ENCODE measurements around the gene SEC24B.

Gene SEC24B

DNA sequence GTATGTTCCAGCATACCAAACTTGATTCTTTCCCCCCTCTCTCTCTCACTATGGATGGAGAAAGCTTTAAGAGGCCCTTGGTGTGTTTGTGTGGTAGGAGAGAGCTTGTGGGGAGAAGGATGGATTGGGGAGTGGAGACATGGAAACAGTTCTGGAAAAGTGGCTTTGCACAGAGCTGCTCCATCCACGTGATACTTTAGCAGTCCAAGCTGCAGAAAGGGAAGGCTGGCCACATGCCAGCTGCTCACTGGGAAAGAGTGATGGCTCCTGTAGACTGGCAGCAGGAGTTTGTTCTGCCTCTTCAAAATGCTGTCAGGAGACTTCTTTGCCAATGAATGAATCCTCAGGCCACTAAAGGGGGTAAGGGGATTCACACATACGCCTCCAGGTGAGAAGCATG is 21.7 kb upstream of the SEC24B start:
- Histone ChIP-seq H2AFZ (ENCODE audit: insufficient read depth, low read length, poor library complexity) (no peak overlapping the region), H3K79me2 (ENCODE audit: control insufficient read depth, insufficient read depth, low read length, poor library complexity) (no peaks in the 10 kb centered on the region), H3K36me3 (ENCODE audit: control insufficient read depth in 1 of 2, insufficient read depth in 2 of 2, low read length in 2 of 2) (peaks cover 0 to 1% of the 10 kb centered on the region in 2 experiments), H3K9me3 (ENCODE audit: insufficient read depth, low read depth, low read length) (no peaks in the 10 kb centered on the region), H3K27ac (ENCODE audit: low read depth, low read length) (no peak overlapping the region), H3K14ac (ENCODE audit: low read length) (no peak overlapping the region), H3K79me1 (ENCODE audit: low read length) (no peaks in the 10 kb centered on the region), H4K8ac (ENCODE audit: low read depth, low read length) (no peak overlapping the region), H4K91ac (ENCODE audit: low read depth, low read length) (no peak overlapping the region), H3K27me3 (ENCODE audit: insufficient read depth, low read length) (no peaks in the 10 kb centered on the region), H3K23ac (ENCODE audit: low read length) (no peak overlapping the region), H2BK120ac (ENCODE audit: insufficient read depth, low read length, poor library complexity) (no peak overlapping the region), H3K4me2 (ENCODE audit: low read length) (no peak overlapping the region), H3K18ac (ENCODE audit: low read length) (no peak overlapping the region), H2AK5ac (ENCODE audit: low read length) (no peak overlapping the region), H2BK12ac (ENCODE audit: low read length) (no peak overlapping the region), H3K4ac (ENCODE audit: low read depth, low read length) (no peak overlapping the region), H3K4me3 (ENCODE audit: low read depth, low read length) (no peak overlapping the region), H3K4me1 (ENCODE audit: control insufficient read depth in 1 of 2, insufficient read depth in 2 of 2, low read length in 2 of 2) (peaks cover 5 to 9% of the 10 kb centered on the region in 2 experiments), H4K12ac (ENCODE audit: low read depth, low read length) (no peak overlapping the region), H3K9ac (ENCODE audit: low read length) (no peak overlapping the region), H2BK5ac (ENCODE audit: low read depth, low read length, poor library complexity) (no peak overlapping the region)
- DNase-seq = no peak
- WGBS (ENCODE audit: extremely low coverage, insufficient coverage, insufficient read length) = no CpG with 5 or more reads among the region's 2 CpGs

DNA sequence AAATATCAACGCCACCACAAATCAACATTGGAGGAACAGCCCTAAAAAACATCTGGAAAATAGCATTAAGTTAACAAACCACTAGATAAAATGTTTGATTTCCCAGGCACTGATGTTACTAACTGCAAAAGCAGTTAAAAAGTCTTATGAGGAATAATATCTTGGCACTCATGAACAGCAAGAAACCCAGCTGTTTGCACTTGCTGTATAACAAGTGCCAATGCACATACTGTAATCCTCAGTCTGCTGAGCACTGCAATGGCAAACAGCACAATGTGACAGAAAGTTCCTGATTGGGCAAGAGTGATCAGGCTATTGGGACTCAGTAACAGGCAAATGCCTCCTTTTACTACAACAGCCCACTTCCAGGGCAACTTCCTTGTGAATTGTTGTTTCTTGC is 20.8 kb upstream of the SEC24B start:
- Histone ChIP-seq H3K4me1 (ENCODE audit: control insufficient read depth in 1 of 2, insufficient read depth in 2 of 2, low read length in 2 of 2) (peaks cover 5 to 11% of the 10 kb centered on the region in 2 experiments), H3K23ac (ENCODE audit: low read length) (no peak overlapping the region), H3K79me2 (ENCODE audit: control insufficient read depth, insufficient read depth, low read length, poor library complexity) (no peaks in the 10 kb centered on the region), H3K9ac (ENCODE audit: low read length) (no peak overlapping the region), H2BK5ac (ENCODE audit: low read depth, low read length, poor library complexity) (no peak overlapping the region), H3K36me3 (ENCODE audit: control insufficient read depth in 1 of 2, insufficient read depth in 2 of 2, low read length in 2 of 2) (peaks cover 0 to 1% of the 10 kb centered on the region in 2 experiments), H2BK120ac (ENCODE audit: insufficient read depth, low read length, poor library complexity) (no peak overlapping the region), H3K27me3 (ENCODE audit: insufficient read depth, low read length) (no peaks in the 10 kb centered on the region), H3K27ac (ENCODE audit: low read depth, low read length) (no peak overlapping the region), H3K4ac (ENCODE audit: low read depth, low read length) (no peak overlapping the region), H2AFZ (ENCODE audit: insufficient read depth, low read length, poor library complexity) (no peak overlapping the region), H4K91ac (ENCODE audit: low read depth, low read length) (no peak overlapping the region), H3K18ac (ENCODE audit: low read length) (no peak overlapping the region), H3K79me1 (ENCODE audit: low read length) (no peaks in the 10 kb centered on the region), H3K14ac (ENCODE audit: low read length) (no peak overlapping the region), H3K4me3 (ENCODE audit: low read depth, low read length) (no peak overlapping the region), H2BK12ac (ENCODE audit: low read length) (no peak overlapping the region), H4K8ac (ENCODE audit: low read depth, low read length) (no peak overlapping the region), H2AK5ac (ENCODE audit: low read length) (no peak overlapping the region), H3K4me2 (ENCODE audit: low read length) (no peak overlapping the region), H4K12ac (ENCODE audit: low read depth, low read length) (no peak overlapping the region), H3K9me3 (ENCODE audit: insufficient read depth, low read depth, low read length) (no peaks in the 10 kb centered on the region)
- no peak for DNase-seq
- no CpG with 5 or more reads among the region's 1 CpG for WGBS (ENCODE audit: extremely low coverage, insufficient coverage, insufficient read length)

DNA sequence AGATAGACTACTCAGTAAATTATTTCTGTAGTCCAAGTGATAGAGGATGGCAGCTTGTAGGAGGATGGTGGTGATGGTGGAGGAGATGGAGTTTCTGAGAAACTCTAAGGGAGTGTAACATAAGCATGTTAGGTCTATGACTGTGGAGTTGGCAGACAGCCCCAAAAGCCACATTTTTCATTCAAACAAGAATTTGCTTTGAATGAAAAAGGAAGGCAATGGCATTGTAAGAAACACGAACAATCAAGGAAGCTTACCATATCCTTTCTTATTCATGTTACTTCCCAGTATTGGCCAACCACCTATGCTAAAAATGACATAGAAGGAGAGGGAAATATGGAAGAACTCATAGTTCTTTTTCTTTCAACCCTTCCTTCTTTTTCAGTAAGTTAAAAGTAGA is 18.7 kb upstream of the SEC24B start:
- no peaks in the 10 kb centered on the region for H3K79me2 ChIP-seq (ENCODE audit: control insufficient read depth, insufficient read depth, low read length, poor library complexity)
- no peak overlapping the region for H3K23ac ChIP-seq (ENCODE audit: low read length)
- H4K12ac ChIP-seq (ENCODE audit: low read depth, low read length) = no peak overlapping the region
- no peaks in the 10 kb centered on the region for H3K9me3 ChIP-seq (ENCODE audit: insufficient read depth, low read depth, low read length)
- no peak overlapping the region for H4K91ac ChIP-seq (ENCODE audit: low read depth, low read length)
- no peaks in the 10 kb centered on the region for H3K27me3 ChIP-seq (ENCODE audit: insufficient read depth, low read length)
- no peak overlapping the region for H2BK5ac ChIP-seq (ENCODE audit: low read depth, low read length, poor library complexity)
- no peak overlapping the region for H4K8ac ChIP-seq (ENCODE audit: low read depth, low read length)
- H2AK5ac ChIP-seq (ENCODE audit: low read length) = no peak overlapping the region
- no CpG with 5 or more reads among the region's 1 CpG for WGBS (ENCODE audit: extremely low coverage, insufficient coverage, insufficient read length)
- H3K36me3 ChIP-seq (ENCODE audit: control insufficient read depth in 1 of 2, insufficient read depth in 2 of 2, low read length in 2 of 2) = no peaks in the 10 kb centered on the region
- no peak overlapping the region for H3K4me2 ChIP-seq (ENCODE audit: low read length)
- no peak overlapping the region for H2AFZ ChIP-seq (ENCODE audit: insufficient read depth, low read length, poor library complexity)
- H3K4me3 ChIP-seq (ENCODE audit: low read depth, low read length) = no peak overlapping the region
- DNase-seq = no peak
- no peak overlapping the region for H3K18ac ChIP-seq (ENCODE audit: low read length)
- H2BK120ac ChIP-seq (ENCODE audit: insufficient read depth, low read length, poor library complexity) = no peak overlapping the region
- no peaks in the 10 kb centered on the region for H3K79me1 ChIP-seq (ENCODE audit: low read length)
- no peak overlapping the region for H3K27ac ChIP-seq (ENCODE audit: low read depth, low read length)
- H2BK12ac ChIP-seq (ENCODE audit: low read length) = no peak overlapping the region
- no peak overlapping the region for H3K9ac ChIP-seq (ENCODE audit: low read length)
- H3K4me1 ChIP-seq (ENCODE audit: control insufficient read depth in 1 of 2, insufficient read depth in 2 of 2, low read length in 2 of 2) = peaks cover 8 to 16% of the 10 kb centered on the region in 2 experiments
- H3K4ac ChIP-seq (ENCODE audit: low read depth, low read length) = no peak overlapping the region
- H3K14ac ChIP-seq (ENCODE audit: low read length) = no peak overlapping the region

DNA sequence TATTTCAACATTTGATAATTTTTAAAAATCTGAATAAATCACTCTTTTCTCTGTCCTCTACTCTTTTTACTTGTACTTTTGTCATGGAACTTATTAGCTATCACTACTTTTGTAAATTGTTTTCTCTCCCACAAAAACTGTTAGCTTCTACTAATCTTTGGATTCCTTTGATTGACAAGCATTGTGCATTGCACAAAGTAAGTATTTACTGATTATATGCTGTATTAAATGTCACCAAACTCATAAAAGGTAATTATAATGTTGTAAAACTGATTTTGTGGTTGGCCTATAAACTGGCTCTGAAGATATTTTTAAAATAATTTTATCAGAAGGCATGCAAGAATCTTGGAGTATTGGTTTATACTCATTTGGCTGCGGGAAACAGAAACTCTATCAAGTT is 15.0 kb upstream of the SEC24B start:
- H2AFZ ChIP-seq (ENCODE audit: insufficient read depth, low read length, poor library complexity) = no peak overlapping the region
- H3K9me3 ChIP-seq (ENCODE audit: insufficient read depth, low read depth, low read length) = no peaks in the 10 kb centered on the region
- H3K23ac ChIP-seq (ENCODE audit: low read length) = no peak overlapping the region
- H3K9ac ChIP-seq (ENCODE audit: low read length) = no peak overlapping the region
- H2BK12ac ChIP-seq (ENCODE audit: low read length) = no peak overlapping the region
- DNase-seq = no peak
- no peaks in the 10 kb centered on the region for H3K36me3 ChIP-seq (ENCODE audit: control insufficient read depth in 1 of 2, insufficient read depth in 2 of 2, low read length in 2 of 2)
- H4K91ac ChIP-seq (ENCODE audit: low read depth, low read length) = no peak overlapping the region
- peaks cover 2% of the 10 kb centered on the region for H3K79me1 ChIP-seq (ENCODE audit: low read length)
- H2BK120ac ChIP-seq (ENCODE audit: insufficient read depth, low read length, poor library complexity) = no peak overlapping the region
- no peaks in the 10 kb centered on the region for H3K27me3 ChIP-seq (ENCODE audit: insufficient read depth, low read length)
- H3K4me3 ChIP-seq (ENCODE audit: low read depth, low read length) = no peak overlapping the region
- H3K4me1 ChIP-seq (ENCODE audit: control insufficient read depth in 1 of 2, insufficient read depth in 2 of 2, low read length in 2 of 2) = peaks cover 11 to 15% of the 10 kb centered on the region in 2 experiments
- H4K12ac ChIP-seq (ENCODE audit: low read depth, low read length) = no peak overlapping the region
- no peak overlapping the region for H2AK5ac ChIP-seq (ENCODE audit: low read length)
- no peak overlapping the region for H3K27ac ChIP-seq (ENCODE audit: low read depth, low read length)
- no peak overlapping the region for H3K4ac ChIP-seq (ENCODE audit: low read depth, low read length)
- H2BK5ac ChIP-seq (ENCODE audit: low read depth, low read length, poor library complexity) = no peak overlapping the region
- H4K8ac ChIP-seq (ENCODE audit: low read depth, low read length) = no peak overlapping the region
- WGBS (ENCODE audit: extremely low coverage, insufficient coverage, insufficient read length) = no CpG with 5 or more reads among the region's 1 CpG
- H3K18ac ChIP-seq (ENCODE audit: low read length) = no peak overlapping the region
- no peak overlapping the region for H3K4me2 ChIP-seq (ENCODE audit: low read length)
- no peak overlapping the region for H3K14ac ChIP-seq (ENCODE audit: low read length)
- no peaks in the 10 kb centered on the region for H3K79me2 ChIP-seq (ENCODE audit: control insufficient read depth, insufficient read depth, low read length, poor library complexity)

All from trophoblast cell (in vitro differentiated cells and primary cell).